GM20000 (cell line): Measurements from ENCODE around the gene ARHGAP26.

Experiments
- DNase-seq: peaks from one replicate; pipeline ENCODE4 v3.0.0; 2012; ENCODE audit warnings: low spot score
- TF ChIP-seq, protein P1 (sequence below): IDR thresholded peaks from 2 replicates; pipeline ENCODE4 v1.5.1; 2012; ENCODE audit warnings: mild to moderate bottlenecking, control low read depth; ENCODE audit errors: extremely low read depth, missing control alignments

ARHGAP26 gene

DNA sequence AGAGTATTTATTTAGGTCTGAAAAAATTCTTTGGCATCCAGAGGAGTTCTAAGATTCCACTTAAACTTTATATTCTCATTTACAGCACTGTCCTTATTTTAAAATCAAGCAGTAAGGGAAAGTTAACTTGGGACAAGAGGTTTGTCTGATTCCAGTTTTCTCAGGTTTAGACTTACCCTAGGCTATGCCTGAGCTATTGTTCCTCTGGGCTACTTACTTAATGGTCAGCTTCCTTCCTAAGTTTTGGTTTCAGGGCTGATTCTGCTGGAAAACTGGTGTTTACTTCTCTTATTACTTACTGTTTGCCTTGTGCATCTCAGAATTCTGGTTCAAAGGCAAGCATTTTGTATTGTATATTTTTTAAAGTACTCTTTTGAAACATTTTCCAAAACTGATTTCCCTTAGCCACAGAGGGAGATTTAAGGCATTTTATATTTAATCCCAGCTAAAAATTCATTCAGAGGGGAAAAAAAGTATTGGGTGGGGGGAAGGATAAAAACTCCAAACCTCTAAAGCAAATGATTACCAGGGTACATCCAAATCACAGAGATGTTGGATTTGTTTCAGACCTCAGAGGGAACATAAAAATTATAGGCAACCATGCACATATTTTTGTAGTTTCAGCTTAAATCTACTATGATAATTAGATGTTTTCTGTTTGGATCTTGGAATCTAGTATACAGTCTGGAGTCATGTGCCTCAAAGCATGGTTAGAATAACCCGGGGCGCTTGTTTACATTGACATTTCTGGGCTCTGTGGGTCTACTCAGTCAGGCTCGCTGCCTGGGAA lies 290.0 kb downstream of the ARHGAP26 start:
- TF ChIP-seq, protein P1, sequence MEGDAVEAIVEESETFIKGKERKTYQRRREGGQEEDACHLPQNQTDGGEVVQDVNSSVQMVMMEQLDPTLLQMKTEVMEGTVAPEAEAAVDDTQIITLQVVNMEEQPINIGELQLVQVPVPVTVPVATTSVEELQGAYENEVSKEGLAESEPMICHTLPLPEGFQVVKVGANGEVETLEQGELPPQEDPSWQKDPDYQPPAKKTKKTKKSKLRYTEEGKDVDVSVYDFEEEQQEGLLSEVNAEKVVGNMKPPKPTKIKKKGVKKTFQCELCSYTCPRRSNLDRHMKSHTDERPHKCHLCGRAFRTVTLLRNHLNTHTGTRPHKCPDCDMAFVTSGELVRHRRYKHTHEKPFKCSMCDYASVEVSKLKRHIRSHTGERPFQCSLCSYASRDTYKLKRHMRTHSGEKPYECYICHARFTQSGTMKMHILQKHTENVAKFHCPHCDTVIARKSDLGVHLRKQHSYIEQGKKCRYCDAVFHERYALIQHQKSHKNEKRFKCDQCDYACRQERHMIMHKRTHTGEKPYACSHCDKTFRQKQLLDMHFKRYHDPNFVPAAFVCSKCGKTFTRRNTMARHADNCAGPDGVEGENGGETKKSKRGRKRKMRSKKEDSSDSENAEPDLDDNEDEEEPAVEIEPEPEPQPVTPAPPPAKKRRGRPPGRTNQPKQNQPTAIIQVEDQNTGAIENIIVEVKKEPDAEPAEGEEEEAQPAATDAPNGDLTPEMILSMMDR, result no peak
- no peak for DNase-seq

DNA sequence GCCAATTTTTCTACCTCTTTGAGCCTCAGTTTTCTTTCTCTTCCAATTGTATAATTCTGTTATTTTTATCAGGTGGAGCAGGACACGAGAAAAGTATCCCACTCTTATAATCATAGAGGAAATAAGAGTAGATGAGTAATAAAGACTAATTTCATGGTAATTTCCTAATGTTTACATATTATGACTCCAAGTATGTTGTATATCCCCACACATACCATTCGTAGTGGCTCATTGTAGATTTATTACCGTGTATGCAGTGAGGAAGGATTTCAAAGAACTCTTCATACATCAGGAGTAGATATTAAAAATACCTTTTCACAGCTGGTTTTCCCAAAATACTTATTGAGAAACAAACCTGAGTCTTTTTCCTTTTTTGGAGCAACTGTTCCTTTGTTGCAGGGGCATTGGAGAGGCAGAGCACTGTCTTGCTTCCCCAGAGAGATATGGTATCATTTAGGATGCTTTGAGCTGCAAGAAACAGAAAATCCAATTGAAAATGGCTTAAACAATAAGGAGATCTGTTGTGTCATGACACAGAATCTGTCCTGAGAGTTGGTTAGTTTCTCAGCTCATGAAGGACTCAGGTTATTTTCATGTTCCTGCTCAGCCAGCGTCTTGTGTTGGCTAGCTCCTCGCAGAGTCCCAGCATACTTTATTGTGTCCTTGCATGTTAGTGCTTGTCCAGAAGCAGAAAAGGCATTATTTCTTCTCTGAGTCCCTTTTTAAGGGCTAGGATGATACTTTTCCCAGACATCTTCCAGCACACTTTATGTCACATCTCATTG lies 291.2 kb downstream of the ARHGAP26 start:
- TF ChIP-seq, protein P1, result no peak
- no peak for DNase-seq

DNA sequence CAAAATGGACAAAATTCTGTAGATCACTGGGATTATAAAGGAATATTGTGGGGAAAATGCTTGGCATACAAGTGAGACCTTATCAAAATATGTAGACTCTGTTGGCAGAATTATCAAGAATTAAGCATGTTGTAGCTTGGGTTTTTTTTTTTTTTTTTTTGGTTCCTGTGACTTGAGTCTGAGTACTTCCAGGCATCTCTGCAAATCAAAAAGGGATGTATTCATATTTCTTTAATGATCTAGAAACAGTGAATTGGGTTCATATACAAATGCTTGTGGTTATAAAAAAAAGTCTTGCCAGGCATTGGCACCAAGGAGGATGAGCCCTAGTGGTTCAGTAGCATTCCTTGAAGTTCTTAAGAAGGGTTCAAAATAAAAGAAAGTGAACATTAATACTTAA lies 292.2 kb downstream of the ARHGAP26 start:
- TF ChIP-seq, protein P1, result no peak

DNA sequence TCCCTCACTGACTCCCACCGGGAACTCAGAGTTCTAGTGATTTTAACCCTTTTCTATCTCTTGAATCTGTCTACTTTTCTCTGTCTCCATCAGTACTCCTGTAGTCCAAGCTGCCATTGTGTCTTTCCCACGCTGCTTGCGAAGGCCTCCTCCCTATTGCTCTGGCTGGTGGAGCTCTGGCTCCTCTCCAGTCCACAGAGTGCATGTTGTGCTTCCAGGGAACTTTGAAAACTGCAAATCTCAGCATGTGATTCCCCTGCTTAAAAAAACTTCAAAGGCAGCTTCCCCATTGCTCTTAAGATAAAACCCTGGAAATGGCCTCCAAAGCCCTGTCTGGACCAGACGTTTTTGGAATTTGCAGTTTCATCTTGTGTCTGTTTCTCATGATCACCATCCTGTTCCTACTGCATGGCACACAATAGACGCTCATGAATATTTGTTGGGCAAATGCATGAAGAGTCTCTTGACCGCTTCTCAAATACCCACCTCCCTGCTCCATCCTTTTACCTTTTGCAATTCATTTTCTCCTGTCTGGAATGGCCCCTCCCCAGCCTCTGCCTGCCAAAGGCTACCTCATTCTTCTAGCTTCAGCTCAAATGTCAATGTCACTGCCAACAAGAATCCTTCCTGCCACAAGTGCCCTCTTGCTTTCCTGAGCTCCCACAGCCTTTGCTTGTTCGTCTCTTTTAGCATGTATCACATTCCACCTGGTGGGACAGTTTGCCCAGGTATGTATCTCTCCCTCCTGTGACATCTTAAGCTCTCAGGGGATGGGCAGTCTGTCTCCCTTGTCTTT lies 293.2 kb downstream of the ARHGAP26 start:
- no peak for DNase-seq
- TF ChIP-seq, protein P1, result no peak

More for the DNA sequence above, 292.2 kb downstream of the ARHGAP26 start:
- no peak for DNase-seq

DNA sequence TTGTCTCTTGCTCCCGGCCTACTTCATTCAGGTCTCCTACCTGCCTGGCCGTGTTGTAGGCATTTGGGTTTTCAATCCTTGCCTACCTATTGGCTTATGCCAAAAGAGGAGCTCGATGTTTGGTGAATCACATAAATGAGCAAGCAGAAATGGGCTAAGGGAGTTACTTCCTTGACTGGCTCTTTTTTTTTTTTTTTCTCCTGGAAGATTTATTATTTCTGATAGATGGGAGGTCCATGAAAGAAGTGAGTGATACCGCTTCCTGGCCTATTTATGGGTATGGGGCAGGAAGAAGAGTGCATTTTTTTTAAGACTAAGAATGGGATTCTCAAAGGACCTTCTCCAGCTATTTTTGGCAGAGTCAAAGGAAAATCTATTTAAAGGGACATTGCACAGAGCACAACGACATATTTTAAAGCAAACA lies 294.1 kb downstream of the ARHGAP26 start:
- TF ChIP-seq, protein P1, result no peak
- DNase-seq, result no peak

DNA sequence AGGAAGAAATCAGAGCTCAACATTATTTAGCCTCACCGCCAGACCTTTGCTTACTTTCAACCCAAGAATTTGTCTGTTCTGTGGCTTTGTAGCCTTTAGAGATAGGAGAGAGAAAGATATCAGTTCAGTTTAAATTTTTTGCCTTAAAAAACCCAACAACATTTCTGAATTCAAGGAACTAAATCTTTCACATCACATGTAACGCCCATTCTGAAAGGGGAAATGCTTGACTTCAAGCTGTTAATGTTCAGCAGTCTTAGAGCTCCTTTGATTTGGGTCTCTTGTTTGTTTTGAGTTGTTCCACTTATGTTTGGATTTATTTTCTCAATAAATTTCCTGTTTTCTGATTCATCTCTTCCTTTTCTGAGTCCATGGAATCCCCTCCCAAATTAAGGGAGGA lies 294.5 kb downstream of the ARHGAP26 start:
- no peak for DNase-seq
- TF ChIP-seq, protein P1, result no peak
